PC-9 (cell line): Measurements from ENCODE around the gene TMEM163. TPM values are rescaled to one million over a fixed set of nuclear protein-coding genes. Genes with fewer than 3 reads are reported as not detected.

ENCODE experiments used
- BruUV-seq: library from RNA; stranded (reverse); fragments of 400-500 nt; replicated peaks from 2 replicates; lab custom pipeline; 2021; lab: Mats Ljungman, UMichigan
- CTCF ChIA-PET: fragments of 300-600 bp; sonication (Branson Sonifier 250); formaldehyde crosslinking; loops from one replicate; lab custom pipeline; 2022; ENCODE audit warnings: antibody characterized with exemption; lab: Charles Lee
- POLR2A ChIA-PET: fragments of 300-600 bp; sonication (Branson Sonifier 250); formaldehyde crosslinking; loops from one replicate; lab custom pipeline; 2022; ENCODE audit warnings: antibody characterized with exemption; ENCODE audit not compliant: unreplicated experiment; lab: Charles Lee
- DNase-seq, 2 experiments: peaks; one replicate each; pipeline versions ENCODE4 v3.0.0 to v3.0.0-alpha.2; 2015 to 2022; ENCODE audit warnings: mixed read lengths in 1 of 2
- H2AFZ ChIP-seq: fragments of 200-600 bp; sonication (generic); 2 replicates; pipeline ENCODE4 v1.8.1; 2017; ENCODE audit warnings: antibody characterized with exemption
- H3F3A ChIP-seq: fragments of 200-600 bp; sonication (generic); 2 replicates; pipeline ENCODE4 v1.8.1; 2017; ENCODE audit warnings: antibody characterized with exemption, mild to moderate bottlenecking, low read depth; ENCODE audit not compliant: insufficient read depth
- H3K27ac ChIP-seq: fragments of 200-600 bp; sonication (generic); 2 replicates; pipeline ENCODE4 v1.6.1; 2016; ENCODE audit warnings: mixed run types
- H3K27me3 ChIP-seq: fragments of 200-600 bp; sonication (generic); 2 replicates; pipeline ENCODE4 v1.6.1; 2016; ENCODE audit warnings: low read depth, mixed run types; ENCODE audit not compliant: insufficient read depth
- H3K36me3 ChIP-seq: fragments of 200-600 bp; sonication (generic); 2 replicates; pipeline ENCODE4 v1.6.1; 2016; ENCODE audit warnings: low read depth, mixed run types
- H3K4me1 ChIP-seq: fragments of 200-600 bp; sonication (generic); replicated peaks from 2 replicates; pipeline ENCODE4 v1.6.1; 2016; ENCODE audit warnings: mixed run types; ENCODE audit not compliant: insufficient read depth
- H3K4me2 ChIP-seq: fragments of 200-600 bp; sonication (generic); 2 replicates; pipeline ENCODE4 v1.6.1; 2017; ENCODE audit warnings: mixed run types
- H3K4me3 ChIP-seq: fragments of 200-600 bp; sonication (generic); 2 replicates; pipeline ENCODE4 v1.6.1; 2016; ENCODE audit warnings: mixed run types
- H3K79me2 ChIP-seq: fragments of 200-600 bp; sonication (generic); 2 replicates; pipeline ENCODE4 v1.6.1; 2017; ENCODE audit warnings: low read depth, mixed run types
- H3K9me2 ChIP-seq: fragments of 200-600 bp; sonication (generic); 2 replicates; pipeline ENCODE4 v1.8.1; 2017; ENCODE audit warnings: mild to moderate bottlenecking; ENCODE audit not compliant: insufficient read depth
- H3K9me3 ChIP-seq: fragments of 200-600 bp; sonication (generic); 2 replicates; pipeline ENCODE4 v1.8.1; 2016; ENCODE audit warnings: low read depth; ENCODE audit not compliant: insufficient read depth
- H4K20me1 ChIP-seq: fragments of 200-600 bp; sonication (generic); 2 replicates; pipeline ENCODE4 v1.8.1; 2017; ENCODE audit not compliant: insufficient read depth
- EZH2 ChIP-seq: fragments of 200-600 bp; sonication (generic); IDR thresholded peaks from 2 replicates; pipeline ENCODE4 v1.8.0; 2017; ENCODE audit warnings: antibody characterized with exemption, low read depth
- intact Hi-C: fragments of 100-400 bp; cut with micrococcal nuclease; formaldehyde crosslinking; loops from one replicate; pipeline ENCODE4 v1.10.0; 2022; ENCODE audit not compliant: unreplicated experiment
- total RNA-seq: library from RNA; stranded (reverse); gene quantifications from 2 replicates; pipeline ENCODE4 v1.2.3, GENCODE V29; 2021
- TF ChIP-seq, protein P1 (sequence below): fragments of 200-600 bp; sonication (generic); conservative IDR thresholded peaks from 2 replicates; pipeline ENCODE4 v1.6.1; 2017; ENCODE audit warnings: mixed run types, antibody characterized with exemption, mild to moderate bottlenecking, moderate library complexity

TMEM163 gene
- total RNA-seq, 1 experiment from 2014 or later, result 1.4 TPM

DNA sequence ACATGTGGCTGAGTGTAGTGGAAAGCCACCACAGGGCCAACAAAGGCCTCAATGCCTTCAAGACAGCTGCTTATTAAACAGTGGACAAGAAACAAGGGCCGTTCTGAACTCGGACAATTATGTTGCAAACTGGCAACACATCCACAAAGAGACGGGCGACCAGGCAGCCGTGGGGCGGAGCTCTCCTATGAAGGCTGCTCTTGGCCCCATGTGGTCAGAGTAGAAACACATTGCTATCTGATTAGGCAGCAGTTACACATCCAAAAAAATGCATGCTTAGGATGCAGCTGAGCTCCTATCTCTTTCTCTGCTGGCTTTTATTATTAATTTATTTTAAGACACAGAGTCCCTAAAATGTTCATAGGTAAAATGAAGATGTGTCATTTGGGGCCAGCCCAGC, 163.4 kb downstream of the TMEM163 start:
- H3K4me1 ChIP-seq, result no peaks in the 10 kb centered on the region
- intact Hi-C loops, result no loop called here
- CTCF ChIA-PET, result no interaction called here
- no peak overlapping the region for H2AFZ ChIP-seq
- TF ChIP-seq EZH2, result no peak
- TF ChIP-seq, protein P1, sequence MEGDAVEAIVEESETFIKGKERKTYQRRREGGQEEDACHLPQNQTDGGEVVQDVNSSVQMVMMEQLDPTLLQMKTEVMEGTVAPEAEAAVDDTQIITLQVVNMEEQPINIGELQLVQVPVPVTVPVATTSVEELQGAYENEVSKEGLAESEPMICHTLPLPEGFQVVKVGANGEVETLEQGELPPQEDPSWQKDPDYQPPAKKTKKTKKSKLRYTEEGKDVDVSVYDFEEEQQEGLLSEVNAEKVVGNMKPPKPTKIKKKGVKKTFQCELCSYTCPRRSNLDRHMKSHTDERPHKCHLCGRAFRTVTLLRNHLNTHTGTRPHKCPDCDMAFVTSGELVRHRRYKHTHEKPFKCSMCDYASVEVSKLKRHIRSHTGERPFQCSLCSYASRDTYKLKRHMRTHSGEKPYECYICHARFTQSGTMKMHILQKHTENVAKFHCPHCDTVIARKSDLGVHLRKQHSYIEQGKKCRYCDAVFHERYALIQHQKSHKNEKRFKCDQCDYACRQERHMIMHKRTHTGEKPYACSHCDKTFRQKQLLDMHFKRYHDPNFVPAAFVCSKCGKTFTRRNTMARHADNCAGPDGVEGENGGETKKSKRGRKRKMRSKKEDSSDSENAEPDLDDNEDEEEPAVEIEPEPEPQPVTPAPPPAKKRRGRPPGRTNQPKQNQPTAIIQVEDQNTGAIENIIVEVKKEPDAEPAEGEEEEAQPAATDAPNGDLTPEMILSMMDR, result no peak
- no peaks in the 10 kb centered on the region for H3F3A ChIP-seq
- no peak for DNase-seq
- BruUV-seq, result no TSS peak
- no peaks in the 10 kb centered on the region for H4K20me1 ChIP-seq
- H3K27ac ChIP-seq, result no peak overlapping the region
- H3K36me3 ChIP-seq, result no peaks in the 10 kb centered on the region
- no peak overlapping the region for H3K4me2 ChIP-seq
- H3K27me3 ChIP-seq, result no peaks in the 10 kb centered on the region
- H3K9me3 ChIP-seq, result no peaks in the 10 kb centered on the region
- no peaks in the 10 kb centered on the region for H3K9me2 ChIP-seq
- H3K4me3 ChIP-seq, result no peak overlapping the region
- POLR2A ChIA-PET, result no interaction called here
- no peaks in the 10 kb centered on the region for H3K79me2 ChIP-seq

DNA sequence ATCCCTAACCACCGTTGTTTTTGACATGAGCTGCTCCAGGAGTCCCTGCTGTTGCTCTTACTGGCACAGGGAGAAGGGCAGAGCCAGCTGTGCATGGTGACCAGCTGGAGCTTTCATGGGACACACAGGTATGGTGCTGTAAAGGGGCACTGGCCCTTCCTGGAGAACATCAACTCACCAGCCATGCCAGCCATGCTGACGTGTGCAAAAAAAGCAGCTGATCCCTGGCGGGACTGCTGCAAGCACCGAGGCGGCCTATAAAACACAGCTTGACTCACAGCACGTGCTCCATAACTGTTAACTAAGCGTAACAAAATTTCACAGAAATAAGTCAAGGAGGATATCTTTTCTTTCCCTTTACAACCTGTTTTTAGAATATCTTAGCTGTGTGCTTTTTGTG, 165.1 kb downstream of the TMEM163 start:
- no peaks in the 10 kb centered on the region for H3K9me3 ChIP-seq
- intact Hi-C loops, result no loop called here
- TF ChIP-seq EZH2, result no peak
- TF ChIP-seq, protein P1, result no peak
- ChIA-PET CTCF (no interaction called here), POLR2A (no interaction called here)
- H3K27me3 ChIP-seq, result no peaks in the 10 kb centered on the region
- no peaks in the 10 kb centered on the region for H3K9me2 ChIP-seq
- no TSS peak for BruUV-seq
- no peak overlapping the region for H3K4me2 ChIP-seq
- DNase-seq, result no peak
- no peaks in the 10 kb centered on the region for H3K79me2 ChIP-seq
- no peaks in the 10 kb centered on the region for H3K4me1 ChIP-seq
- no peak overlapping the region for H3K4me3 ChIP-seq
- no peak overlapping the region for H2AFZ ChIP-seq
- H3K36me3 ChIP-seq, result no peaks in the 10 kb centered on the region
- no peaks in the 10 kb centered on the region for H3F3A ChIP-seq
- H4K20me1 ChIP-seq, result no peaks in the 10 kb centered on the region
- H3K27ac ChIP-seq, result no peak overlapping the region

DNA sequence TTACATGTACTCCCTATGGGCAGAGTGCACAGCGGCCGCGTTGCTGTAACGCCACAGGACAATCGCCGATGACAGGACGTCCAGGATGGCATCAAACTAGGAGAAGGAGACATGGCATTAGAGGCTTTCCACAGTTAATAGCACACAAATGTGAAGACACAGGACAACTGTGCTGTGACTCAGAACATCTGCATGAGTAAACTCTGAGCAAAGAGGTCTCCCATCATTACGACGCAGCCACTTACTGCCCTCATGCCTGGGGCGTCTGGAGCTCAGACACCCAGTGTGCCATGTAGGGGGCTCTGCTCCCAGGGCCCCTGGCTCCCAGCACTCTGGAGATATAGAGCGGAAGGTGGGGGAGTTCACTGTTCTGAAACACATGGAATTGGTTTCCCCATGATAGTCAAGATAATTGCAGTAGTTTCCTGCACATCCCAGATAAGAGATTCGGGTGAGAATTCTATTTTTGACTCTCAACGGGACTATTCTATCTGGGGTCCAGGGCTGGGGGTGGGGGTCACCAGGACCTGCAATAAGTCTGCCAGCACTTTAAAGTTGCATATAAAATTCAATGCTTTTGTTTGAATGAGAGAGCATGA, 168.1 kb downstream of the TMEM163 start:
- no peaks in the 10 kb centered on the region for H3F3A ChIP-seq
- ChIA-PET POLR2A (no interaction called here), CTCF (no interaction called here)
- 0 out of 2 replicates have a peak, but pooled peaks cover 1% of the 10 kb centered on the region for H3K4me1 ChIP-seq
- H3K27ac ChIP-seq, result no peak overlapping the region
- no peaks in the 10 kb centered on the region for H4K20me1 ChIP-seq
- H3K27me3 ChIP-seq, result no peaks in the 10 kb centered on the region
- TF ChIP-seq, protein P1, result no peak
- TF ChIP-seq EZH2, result no peak
- H3K4me3 ChIP-seq, result no peak overlapping the region
- DNase-seq, result no peak
- no peaks in the 10 kb centered on the region for H3K79me2 ChIP-seq
- no peaks in the 10 kb centered on the region for H3K36me3 ChIP-seq
- H3K9me3 ChIP-seq, result no peaks in the 10 kb centered on the region
- no TSS peak for BruUV-seq
- H3K4me2 ChIP-seq, result no peak overlapping the region
- H2AFZ ChIP-seq, result no peak overlapping the region
- intact Hi-C loops, result no loop called here
- no peaks in the 10 kb centered on the region for H3K9me2 ChIP-seq
